Right forelimb (tissue), 1 donor: ENCODE measurements around the gene UBQLN1.
A peak's percentile ranks its signal among the peaks of the same experiment; 100 is the strongest.

Experiments used
- DNase-seq: peaks from one replicate; pipeline ENCODE4 v3.0.0-alpha.2; 2018

Gene UBQLN1

DNA sequence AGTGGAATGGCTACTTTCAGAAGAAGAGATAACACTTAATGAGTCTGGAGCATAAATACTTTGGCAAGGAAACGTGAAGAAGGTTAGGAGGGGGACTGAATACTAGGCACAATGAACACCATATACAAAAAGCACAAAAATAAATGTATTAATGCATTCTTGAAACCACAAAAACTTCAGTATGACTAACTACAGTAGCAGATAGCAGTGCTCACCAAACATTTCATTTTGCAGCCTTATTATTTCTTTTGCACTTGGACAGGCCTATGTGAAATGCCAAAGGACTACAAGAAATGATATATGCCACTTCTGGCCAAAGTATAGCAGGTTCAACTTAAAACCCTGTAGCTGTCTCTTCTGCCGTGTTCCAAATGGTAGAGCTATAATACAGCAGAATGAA, 26.3 kb downstream of the UBQLN1 start:
- no peak for DNase-seq

DNA sequence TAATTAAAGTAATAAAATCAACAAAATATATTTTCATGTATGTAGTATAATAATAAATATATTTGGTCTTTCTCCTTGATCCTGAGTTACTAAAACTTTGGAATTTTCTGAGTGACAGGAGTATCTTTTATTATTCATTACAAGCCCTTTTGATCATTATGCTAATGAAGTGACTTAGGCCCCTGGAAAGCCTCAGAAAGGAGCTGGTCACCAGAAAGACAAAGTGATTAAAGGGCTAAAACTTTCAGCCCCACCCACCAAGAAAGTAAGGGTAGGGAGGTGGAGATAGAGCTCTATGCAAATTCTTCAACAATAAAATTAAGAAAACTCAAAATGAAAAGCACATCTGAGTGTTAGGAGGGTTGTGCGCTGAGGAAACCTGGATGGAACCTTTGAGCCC, 27.5 kb downstream of the UBQLN1 start:
- DNase-seq, result no peak

DNA sequence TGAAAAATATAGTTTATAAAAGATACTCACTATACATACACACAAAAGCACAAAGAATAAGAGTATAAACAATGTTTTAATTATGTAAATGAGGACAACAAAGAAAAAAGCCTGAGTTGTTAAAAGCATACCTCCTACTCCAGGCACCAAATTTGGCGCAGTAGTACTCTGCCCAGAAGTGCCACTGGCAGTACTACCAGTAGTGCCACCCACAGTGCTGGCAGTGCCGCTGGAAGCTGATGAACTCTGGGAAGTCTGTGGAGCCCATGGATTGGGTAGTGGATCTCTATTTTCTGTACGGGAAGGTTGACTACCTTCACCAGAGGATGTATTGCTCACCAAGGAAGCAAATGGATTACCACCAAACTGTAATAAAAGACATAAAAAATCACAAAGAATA, 30.2 kb downstream of the UBQLN1 start:
- no peak for DNase-seq

DNA sequence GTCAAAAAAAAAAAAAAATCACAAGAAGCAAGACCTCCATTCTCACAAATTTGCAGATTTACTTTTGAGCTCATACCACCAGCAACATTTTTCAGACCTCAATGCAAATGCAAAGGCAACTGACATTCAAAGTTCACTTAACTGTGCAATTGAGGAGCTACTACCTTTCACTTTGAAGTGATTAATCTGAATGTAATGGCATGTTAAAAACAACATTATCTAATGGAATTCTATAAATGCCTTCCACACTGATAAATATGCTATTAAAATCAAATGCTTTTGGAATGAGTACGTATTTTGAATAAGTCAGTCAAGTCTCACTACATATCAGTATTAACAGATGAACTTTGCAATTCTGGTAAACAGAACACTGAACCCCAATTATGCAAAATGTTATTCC, 32.3 kb downstream of the UBQLN1 start:
- no peak for DNase-seq

DNA sequence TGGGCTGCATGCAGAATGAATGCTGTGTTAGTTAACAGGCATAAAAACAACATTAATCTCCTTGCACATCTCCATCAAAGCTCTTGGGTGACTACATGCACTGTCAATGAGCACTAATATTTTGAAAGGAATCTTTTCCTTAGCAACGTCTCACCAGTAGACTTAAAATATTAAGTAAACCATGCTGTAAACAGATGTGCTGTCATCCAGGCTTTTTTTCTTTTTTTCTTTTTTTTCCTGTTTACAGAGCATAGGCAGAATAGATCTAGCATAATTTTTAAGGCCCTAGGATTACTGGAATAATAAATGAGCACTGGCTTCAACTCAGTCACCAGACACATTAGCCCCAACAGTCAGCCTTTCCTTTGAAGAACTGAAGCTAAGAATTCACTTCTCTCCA, 36.3 kb downstream of the UBQLN1 start:
- no peak for DNase-seq

DNA sequence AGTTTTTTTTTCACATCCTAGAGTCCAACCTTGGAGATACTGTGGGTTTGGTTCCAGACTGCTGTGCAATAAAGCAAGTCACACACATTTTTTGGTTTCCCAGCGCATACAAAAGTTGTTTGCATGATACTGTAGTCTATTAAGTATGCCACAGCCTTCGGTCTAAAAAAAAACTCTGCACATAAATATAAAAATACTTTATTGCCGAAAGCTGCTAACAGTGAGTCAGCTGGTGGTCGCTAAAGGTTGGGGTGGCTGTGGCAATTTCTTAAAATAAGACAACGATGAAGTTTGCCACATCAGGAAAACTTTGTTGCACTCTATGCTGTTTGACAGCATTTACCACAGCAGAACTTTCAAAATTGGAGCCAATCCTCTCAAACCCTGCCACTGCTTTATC, 37.4 kb downstream of the UBQLN1 start:
- DNase-seq, result no peak

DNA sequence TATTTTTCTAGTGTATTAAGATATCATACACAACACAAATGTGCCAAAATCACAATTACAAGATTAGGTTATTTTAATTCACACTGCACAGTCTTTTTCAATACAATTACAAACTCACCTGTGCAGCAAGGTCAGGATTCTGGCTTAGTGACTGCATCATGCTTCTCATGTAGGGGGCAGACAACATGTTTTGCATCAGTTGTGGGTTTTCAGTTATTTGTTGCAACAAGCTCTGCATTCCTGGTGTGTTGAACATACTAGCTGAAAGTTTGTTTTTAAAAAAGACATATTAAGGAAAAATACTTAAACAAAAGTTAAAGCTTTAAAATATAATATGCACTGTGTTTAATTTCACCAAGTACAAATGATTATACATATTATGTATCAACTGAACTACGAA, 38.7 kb downstream of the UBQLN1 start:
- no peak for DNase-seq

DNA sequence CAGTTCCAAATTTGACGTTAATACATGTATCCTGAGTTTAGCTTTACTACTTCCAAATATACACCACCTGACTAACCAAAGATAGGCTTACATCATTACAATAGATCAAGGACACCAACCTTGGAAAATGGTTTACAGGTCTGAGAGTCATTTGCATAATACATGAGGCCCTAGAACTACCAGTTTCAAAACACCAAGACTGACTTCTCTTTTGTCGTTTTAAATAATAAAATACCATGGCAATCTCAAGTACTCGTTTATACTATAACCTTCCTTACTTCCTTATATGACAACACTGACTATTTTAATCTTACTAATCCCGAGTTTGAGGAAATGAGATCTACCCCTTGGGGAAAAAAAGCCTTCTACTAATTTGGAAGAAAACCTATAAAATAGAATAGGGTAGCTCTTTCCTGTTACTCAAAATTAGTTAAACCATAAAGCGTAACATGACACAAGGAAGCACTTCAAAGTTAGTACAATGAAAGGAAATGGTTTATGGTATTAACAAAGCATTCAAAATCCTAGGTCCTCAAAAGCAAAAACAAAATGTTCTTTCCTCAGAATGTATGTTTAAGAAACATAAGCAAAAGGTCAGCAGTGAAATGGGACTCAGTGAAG, 42.1 kb downstream of the UBQLN1 start:
- no peak for DNase-seq

DNA sequence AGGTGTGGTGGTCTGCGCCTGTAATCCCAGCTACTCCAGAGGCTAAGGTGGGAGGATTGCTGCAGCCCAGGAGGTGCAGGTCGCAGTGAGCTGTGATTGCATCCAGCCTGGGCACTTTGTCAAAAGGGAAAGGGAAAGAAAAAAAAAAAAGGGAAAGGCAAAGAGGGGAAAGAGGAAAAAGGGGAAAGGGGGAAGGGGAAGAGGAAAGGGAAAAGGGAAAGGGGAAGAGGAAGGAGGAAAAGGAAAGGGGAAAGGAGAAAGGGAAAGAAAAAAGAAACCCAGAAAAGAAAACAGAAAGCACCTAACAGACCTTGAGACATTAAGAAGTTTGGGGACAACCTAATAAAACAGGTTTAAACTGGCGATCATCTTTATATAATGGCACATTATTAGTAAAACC, 44.8 kb downstream of the UBQLN1 start:
- DNase-seq, result no peak

DNA sequence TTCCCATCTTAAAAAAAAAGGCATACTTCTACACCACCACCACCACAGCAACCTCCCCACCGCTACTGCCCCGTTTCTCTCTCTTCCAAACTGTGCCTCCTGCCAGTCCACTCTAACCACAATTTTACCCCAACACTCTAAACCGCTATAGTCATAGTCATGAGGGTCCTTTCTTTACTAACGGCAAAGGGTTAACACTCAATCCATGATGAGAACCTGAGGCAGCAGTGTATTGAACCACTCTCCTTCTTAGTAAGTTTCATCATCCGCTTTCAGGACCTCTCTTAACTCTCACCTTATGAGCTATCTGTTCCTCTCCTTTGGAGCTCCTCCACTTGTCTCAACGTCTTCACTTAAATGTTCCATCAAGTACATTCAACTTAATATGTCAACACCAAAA, 50.8 kb downstream of the UBQLN1 start:
- DNase-seq, result no peak

DNA sequence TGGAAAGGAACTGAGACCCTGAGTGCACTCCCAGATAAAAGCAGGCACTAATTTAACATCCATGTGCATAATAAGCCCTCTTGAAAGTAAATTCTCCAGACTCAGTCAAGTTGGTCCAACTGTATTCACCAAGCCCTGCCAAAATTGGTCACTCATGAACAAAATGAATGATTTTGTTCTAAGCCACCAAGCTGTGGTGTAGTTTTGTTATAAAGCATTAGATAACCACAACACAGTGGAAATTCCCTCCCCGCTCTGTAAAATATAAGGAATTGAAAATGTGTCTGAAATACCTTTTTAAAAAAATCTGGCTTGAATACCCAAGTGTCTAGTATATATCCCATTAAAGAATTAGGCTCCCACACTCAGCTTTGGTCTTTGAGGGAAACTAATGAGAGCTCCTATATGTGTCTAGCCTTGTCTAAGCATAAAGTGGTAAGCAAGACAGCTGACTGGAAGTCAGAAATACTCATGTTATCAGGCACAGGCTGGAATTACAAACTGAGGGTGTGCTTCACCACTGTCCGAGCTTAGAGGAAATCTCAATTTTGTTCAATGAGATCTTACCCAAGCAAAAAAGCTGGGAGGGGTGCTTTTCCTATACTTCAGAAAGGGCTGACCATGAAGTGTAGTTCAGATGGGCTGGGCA, 51.6 kb downstream of the UBQLN1 start:
- no peak for DNase-seq

DNA sequence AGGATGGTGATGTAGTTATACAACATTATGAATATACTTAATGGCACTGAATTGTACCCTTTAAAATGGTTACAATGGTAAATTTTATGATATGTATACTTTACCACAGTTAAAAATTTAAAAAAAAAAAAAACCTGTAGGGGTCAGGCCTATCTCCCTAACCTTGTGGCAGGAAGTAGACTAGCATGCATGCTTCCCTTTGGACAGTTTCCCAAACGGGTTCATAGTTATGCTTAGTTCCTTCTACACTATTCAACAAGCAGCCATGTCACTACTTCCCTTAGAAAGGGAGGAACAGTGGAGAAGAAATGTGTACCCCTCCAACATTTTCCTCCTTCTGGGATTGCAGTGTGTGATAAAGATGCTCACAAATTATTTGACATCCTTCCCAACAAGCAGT, 52.3 kb downstream of the UBQLN1 start:
- no peak for DNase-seq

DNA sequence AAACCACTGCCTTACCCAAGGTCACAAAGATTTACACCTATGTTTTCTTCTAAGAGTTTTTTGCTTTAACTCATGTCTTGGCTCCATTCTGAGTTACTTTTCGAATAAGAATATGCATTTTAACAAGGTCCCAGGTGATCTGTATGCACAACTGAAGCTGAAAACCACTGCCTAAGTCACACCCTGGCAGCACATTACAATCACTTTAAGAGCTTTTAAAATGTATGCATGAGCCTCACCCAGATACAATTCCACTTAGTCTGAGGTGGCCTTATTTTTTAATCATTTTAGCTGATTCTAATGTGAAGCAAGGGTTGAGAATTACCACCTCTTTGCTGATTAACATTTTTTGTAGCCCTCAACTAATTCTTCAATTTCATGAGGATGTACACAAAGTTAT, 55.3 kb downstream of the UBQLN1 start:
- DNase-seq, result no peak

DNA sequence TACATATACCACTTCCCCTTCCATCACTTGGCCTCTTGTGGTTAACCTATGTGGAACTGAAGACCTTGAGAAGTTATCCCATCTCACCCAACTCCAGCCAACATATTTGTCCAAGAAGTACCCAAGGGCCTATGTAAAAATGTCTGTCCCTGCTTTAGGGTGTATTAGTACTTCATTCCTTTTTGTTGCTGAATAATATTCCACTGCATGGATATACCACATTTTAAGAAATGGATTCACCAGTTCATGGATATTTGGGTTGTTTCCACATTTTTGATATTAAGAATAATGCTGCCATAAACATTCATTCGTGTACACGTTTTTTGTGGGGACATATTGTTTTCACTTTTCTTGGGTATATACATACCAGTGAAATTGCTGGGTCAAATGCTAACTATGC, 56.2 kb downstream of the UBQLN1 start:
- DNase-seq, result no peak

DNA sequence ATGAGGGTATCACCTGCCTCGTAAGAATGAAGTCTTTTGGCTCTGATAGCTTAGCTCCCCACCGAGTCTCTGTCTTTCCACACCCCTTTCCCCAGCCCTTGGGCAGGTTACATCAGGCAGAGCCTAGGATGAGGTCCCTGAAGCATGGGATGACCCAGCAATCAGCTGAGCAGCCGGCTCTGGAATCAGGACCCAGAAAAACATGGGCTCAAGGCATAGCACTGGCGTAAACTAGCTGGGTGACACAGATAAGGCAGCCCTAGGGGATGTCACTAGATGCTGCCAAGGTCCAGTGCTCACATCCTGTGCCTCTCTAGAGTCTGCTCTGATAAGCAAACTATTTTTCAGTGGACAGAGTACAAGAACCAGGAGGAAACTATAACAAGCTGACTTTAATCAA, 58.2 kb downstream of the UBQLN1 start:
- DNase-seq, result no peak

DNA sequence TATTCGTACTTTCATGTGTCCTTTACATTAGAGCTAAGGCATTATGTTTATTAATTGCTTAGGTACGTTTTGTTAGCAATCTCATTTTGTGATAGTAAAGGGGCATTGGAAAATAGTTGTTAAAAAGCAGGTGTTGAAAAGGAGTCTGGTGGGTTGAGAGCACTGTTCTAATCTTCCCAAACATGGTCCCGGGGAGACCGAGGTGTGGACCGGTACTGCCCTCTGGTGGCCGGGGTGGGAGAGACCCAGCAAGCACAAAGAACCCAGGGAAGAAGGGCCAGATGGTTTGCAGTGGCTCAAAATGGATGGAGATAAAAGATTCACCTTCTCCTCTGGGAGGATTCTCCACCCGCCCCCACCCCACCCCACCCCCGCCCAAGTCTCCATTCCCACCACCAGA, 58.7 kb downstream of the UBQLN1 start:
- peak; percentile 56 for DNase-seq

DNA sequence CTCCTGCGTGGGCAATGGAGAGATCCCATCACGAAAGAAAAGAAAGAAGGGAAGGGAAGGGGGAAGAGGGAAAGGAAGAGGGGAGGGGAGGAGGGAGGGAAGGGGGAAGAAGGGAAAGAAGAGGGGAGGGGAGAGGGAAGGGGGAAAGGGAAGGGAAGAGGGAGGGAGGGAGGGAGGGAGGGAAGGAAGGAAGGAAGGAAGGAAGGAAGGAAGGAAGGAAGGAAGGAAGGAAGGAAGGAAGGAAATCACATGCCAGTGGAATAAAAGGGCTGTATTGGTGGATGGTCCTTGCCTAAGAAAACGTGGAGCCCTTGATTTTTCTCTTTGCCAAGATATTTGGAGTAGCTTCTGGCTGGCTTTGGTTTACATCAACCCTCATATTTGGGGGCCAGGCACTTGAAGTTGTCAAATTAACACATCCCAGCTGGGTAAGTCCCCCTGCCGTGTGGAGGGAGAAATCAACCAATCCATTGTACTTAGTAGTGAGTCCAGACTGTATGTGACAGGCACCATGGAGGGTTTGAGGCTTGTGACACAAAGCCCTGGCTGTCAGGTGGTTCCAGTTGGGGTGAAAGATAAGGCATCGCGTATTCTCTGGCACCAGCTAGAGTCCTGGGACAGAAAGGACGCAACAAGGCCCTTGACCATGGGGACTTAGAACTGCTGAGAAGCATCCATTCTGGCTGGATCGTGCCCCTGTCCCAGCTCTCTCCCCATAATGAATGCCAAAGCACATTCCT, 61.1 kb downstream of the UBQLN1 start:
- DNase-seq, result no peak

DNA sequence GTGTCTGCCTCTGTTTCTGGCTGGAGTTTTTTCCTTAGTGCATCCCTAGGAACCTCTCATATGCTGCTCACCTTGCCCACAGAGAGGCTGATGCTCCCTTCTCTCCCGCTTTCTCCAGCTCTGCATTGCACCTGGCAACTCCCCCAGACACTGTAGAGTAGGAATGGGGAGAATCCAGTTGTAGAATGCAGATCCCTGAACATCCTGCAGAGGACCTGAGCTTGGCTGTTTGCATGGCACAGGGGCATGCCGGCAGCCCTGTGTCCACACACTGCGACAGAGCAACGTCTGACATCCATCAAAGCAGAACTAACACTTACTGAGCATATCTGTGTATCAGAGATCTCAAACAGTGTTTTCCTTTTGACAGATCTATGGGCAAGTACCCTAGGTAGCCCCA, 65.0 kb downstream of the UBQLN1 start:
- no peak for DNase-seq

DNA sequence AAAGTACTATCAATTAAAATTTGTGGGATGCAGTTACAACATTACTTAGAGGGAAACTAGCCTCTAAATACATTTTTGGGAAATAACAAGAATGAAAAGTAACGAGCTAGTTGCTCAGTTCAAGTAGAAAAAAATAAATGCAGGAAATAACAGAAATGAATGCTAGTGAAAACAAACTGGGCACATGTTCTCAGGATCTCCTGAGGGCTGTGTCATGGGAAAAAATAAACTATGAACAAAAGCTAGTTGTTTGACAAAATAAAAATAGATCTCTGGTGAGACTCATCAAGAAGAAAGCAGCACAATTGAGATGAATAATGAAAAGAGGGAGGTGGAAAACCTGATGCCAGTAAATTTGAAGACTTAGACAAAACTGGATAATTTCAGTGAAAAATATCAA, 68.5 kb downstream of the UBQLN1 start:
- DNase-seq, result no peak

DNA sequence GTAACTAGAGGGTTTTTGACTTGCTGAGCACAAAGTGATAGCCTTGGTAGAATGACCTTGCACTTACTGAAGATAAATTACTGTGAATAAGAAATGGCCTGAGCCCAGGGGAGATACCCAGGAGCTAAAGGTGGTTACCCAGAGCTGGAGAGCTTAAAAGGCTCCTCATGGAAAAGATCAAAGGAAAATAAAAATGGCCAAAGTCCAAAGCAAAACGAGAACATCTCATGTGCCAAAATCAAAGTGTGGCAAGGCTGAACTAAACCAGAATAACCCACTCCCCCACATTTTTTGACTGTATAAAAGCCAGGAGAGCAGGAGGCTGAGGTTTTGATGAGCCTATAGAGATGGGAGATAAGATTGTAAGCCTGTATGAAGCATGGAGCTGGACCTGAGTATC, 70.4 kb downstream of the UBQLN1 start:
- DNase-seq, result no peak

DNA sequence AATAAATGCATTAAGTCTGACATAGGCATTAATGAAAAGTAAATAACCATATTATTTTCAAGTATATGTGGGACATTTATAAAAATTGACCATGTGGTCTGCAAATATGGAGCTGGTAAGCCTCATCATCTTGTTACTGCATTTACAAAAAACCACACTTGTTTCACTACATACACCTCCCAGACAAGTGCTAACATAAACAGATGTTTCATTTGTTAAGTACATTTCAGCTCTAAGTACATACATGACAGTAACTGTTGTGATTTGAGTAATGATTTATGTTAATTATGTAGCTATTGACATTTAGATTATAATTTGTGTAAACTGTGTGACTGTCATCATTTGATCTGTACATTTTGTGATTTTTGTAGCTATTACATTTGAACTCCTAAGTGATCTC, 70.9 kb downstream of the UBQLN1 start:
- DNase-seq, result no peak

DNA sequence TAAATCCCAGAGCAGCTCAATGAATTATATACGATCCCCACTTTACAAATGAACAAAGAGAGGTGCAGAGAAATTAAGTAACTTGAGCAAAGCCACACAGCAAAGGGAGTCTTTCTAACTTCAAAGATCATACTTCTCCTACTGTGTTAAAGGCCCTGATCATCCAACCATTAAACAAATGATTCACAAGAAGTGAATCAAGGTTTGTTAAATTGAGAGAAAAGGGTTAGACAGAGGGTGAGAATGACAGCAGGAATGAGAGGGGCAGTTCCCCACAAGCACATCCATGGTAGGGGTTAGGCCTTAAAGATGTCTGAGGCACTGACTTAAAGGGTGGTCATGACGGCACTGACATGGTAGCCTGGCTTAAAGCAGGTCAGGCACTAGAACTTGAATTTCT, 74.1 kb downstream of the UBQLN1 start:
- DNase-seq, result no peak

DNA sequence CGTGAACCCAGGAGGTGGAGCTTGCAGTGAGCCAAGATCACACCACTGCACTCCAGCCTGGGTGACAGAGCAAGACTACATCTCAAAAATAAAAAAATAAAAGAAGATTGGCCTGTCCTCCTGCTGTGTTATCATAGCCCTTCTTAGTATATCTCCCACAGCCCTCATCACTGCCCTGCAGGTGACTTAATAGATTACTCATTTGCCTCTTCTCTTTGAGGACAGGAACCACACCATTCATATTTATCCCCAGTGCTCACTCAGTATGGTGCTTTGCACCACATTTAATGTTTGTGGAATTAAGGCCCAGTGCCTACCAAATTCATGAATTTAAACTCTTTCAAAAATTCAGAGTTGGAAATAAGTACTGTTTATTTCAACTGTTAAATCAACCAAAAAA, 74.5 kb downstream of the UBQLN1 start:
- DNase-seq, result no peak

DNA sequence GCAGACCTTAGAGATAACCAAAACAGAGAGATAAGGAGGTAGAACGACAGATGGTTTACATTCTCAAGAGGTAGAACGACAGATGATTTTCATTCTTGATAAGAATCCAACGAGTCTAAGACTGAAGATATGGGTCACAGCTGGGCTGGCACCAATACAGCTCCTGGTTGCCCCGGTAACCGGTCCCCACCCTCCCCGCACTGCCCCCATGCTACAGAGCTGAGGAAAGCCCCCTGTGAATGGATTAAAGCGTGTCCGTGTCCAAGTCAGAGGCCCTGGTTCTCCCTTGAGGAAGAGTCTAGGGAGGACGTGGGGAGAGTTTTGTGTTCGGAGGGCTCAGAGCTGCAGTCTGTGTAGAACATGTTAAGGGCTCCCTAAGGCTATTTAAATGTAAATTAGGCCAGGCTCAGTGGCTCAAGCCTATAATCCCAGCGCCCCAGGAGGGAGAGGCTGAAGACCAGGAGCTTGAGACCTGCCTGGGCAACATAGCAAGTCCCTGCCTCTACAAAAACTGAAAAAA, 76.8 kb downstream of the UBQLN1 start:
- DNase-seq, result no peak
